ENCODE measurements around the gene OCA2. TPM values are rescaled to one million over a fixed set of nuclear protein-coding genes. Genes with fewer than 3 reads are reported as not detected.

The OCA2 gene
- total RNA-seq, 1 experiment from 2014 or later = 0.31 TPM

GRCh38 chr15:27722102-27722501 lies 377.0 kb downstream of the OCA2 start:
- Histone ChIP-seq H2AK5ac (ENCODE audit: insufficient read length, low read length) (no peak overlapping the region), H3K18ac (ENCODE audit: insufficient read length, low read depth, low read length) (no peak overlapping the region), H2BK15ac (ENCODE audit: low read depth, low read length) (no peak overlapping the region), H3K56ac (ENCODE audit: insufficient read length, low read depth, low read length) (no peak overlapping the region), H4K20me1 (ENCODE audit: control insufficient read depth, insufficient read depth, insufficient read length) (no peaks in the 10 kb centered on the region), H3K9me3 (ENCODE audit: control insufficient read depth, low read depth, low read length) (no peaks in the 10 kb centered on the region), H3K23ac (ENCODE audit: insufficient read length, low read depth, low read length) (no peak overlapping the region), H2BK20ac (ENCODE audit: low read depth, low read length, poor library complexity, severe bottlenecking) (no peak overlapping the region), H2BK12ac (ENCODE audit: insufficient read length, low read depth, low read length) (no peak overlapping the region), H2BK5ac (ENCODE audit: insufficient read length, low read length) (no peak overlapping the region), H2BK120ac (ENCODE audit: low read depth, low read length, poor library complexity, severe bottlenecking) (no peak overlapping the region), H4K91ac (ENCODE audit: insufficient read length, low read depth, low read length) (no peak overlapping the region), H3K79me1 (ENCODE audit: insufficient read depth, low read depth, low read length, poor library complexity, severe bottlenecking) (no peaks in the 10 kb centered on the region), H3K27me3 (ENCODE audit: insufficient read depth, low read length) (no peaks in the 10 kb centered on the region), H4K8ac (replicated peaks; ENCODE audit: insufficient read length, low read depth, low read length) (no peak overlapping the region), H3K4ac (ENCODE audit: low read depth, low read length) (no peak overlapping the region), H3K14ac (ENCODE audit: insufficient read depth, low read length) (no peak overlapping the region), H3K23me2 (ENCODE audit: insufficient read length, low read depth, low read length, poor library complexity, severe bottlenecking) (no peaks in the 10 kb centered on the region), H3K4me1 (ENCODE audit: insufficient read depth, low read length) (no peaks in the 10 kb centered on the region), H2AFZ (ENCODE audit: low read length) (no peak overlapping the region), H3K4me2 (ENCODE audit: insufficient read depth, insufficient read length, low read length) (no peak overlapping the region), H3K9ac (ENCODE audit: extremely low read depth, insufficient read length, low read length) (no peak overlapping the region), H3K27ac (ENCODE audit: insufficient read length, low read depth, low read length) (no peak overlapping the region), H3K79me2 (ENCODE audit: insufficient read depth, low read length) (no peaks in the 10 kb centered on the region), H3T11ph (ENCODE audit: low read length) (no peak overlapping the region), H4K5ac (ENCODE audit: insufficient read length, low read depth, low read length) (no peak overlapping the region)
- Mint-ChIP-seq H3K27ac (no peak overlapping the region), H3K4me1 (peaks cover 9 to 13% of the 10 kb centered on the region in 2 experiments), H3K4me3 (no peak overlapping the region), H3K9me3 (peaks cover 12 to 13% of the 10 kb centered on the region in 2 experiments), H3K36me3 (ENCODE audit: insufficient read depth in 1 of 3, low read depth in 3 of 3) (peaks cover 0 to 13% (median 1%) of the 10 kb centered on the region in 3 experiments; a peak in 6 of 7 replicates), H3K27me3 (ENCODE audit: low read depth) (peaks cover 2% of the 10 kb centered on the region)
- TF ChIP-seq CTCF (conservative IDR thresholded peaks at IDR 0.05) = no peak
- DNase-seq = no peak
- no CpG with 5 or more reads among the region's 9 CpGs for WGBS (ENCODE audit: extremely low coverage, insufficient read length, low lambda C conversion rate)

Measured in H9 (cell line).